Stimulated activated CD8-positive, alpha-beta memory T cell treated with anti-CD3 and anti-CD28 coated beads, Interleukin-7, amount 100 ng/mL, for 1 hour (primary cell): ENCODE results near the gene GUK1.
"Not testable (repeated sequence)": the region's sequence is repeated elsewhere in the genome, so short reads cannot be mapped to it uniquely, and the experiment has no call there.

ENCODE experiments used
- DNase-seq, 2 donors: peaks; one replicate each; pipeline ENCODE4 v3.0.0-alpha.2; 2020; ENCODE audit warnings: low read depth in 2 of 2

Gene GUK1

GRCh38 chr1:228162286-228163006 is 22.4 kb downstream of the GUK1 start:
- no peak for DNase-seq

GRCh38 chr1:228163007-228163753 is 23.1 kb downstream of the GUK1 start:
- no peak for DNase-seq

- no peak for DNase-seq
Observed at GRCh38 chr1:228163776-228164519, 23.9 kb downstream of the GUK1 start.

- no peak for DNase-seq
Observed at GRCh38 chr1:228164561-228165371, 24.7 kb downstream of the GUK1 start.

GRCh38 chr1:228165372-228166169 is 25.5 kb downstream of the GUK1 start, which contains the start of gene IBA57:
TSS of gene IBA57 (plus strand) at chr1:228165804. CDS start at chr1:228165817, 13 bp downstream.
- DNase-seq: peak; percentile 99

- peak; percentile 19 for DNase-seq
Observed at GRCh38 chr1:228166170-228166936, 26.3 kb downstream of the GUK1 start.

- DNase-seq: no peak
Observed at GRCh38 chr1:228168563-228169270, 28.6 kb downstream of the GUK1 start.

- DNase-seq: no peak
Observed at GRCh38 chr1:228169345-228169744, 29.3 kb downstream of the GUK1 start.

GRCh38 chr1:228170666-228171065 is 30.6 kb downstream of the GUK1 start:
- DNase-seq: no peak

- no peak for DNase-seq
Observed at GRCh38 chr1:228171221-228171891, 31.3 kb downstream of the GUK1 start.

GRCh38 chr1:228172591-228173527 is 32.8 kb downstream of the GUK1 start:
- DNase-seq: no peak

GRCh38 chr1:228173528-228174481 is 33.7 kb downstream of the GUK1 start:
- not testable (repeated sequence) for DNase-seq

- no peak for DNase-seq
Observed at GRCh38 chr1:228174482-228175315, 34.6 kb downstream of the GUK1 start.

GRCh38 chr1:228175316-228176023 is 35.4 kb downstream of the GUK1 start:
- no peak for DNase-seq

GRCh38 chr1:228176024-228176395 is 35.9 kb downstream of the GUK1 start:
- no peak for DNase-seq
